ENCODE results near the gene CNPY2.
"Not testable (repeated sequence)": the region's sequence is repeated elsewhere in the genome, so short reads cannot be mapped to it uniquely, and the experiment has no call there.

Gene CNPY2

DNA sequence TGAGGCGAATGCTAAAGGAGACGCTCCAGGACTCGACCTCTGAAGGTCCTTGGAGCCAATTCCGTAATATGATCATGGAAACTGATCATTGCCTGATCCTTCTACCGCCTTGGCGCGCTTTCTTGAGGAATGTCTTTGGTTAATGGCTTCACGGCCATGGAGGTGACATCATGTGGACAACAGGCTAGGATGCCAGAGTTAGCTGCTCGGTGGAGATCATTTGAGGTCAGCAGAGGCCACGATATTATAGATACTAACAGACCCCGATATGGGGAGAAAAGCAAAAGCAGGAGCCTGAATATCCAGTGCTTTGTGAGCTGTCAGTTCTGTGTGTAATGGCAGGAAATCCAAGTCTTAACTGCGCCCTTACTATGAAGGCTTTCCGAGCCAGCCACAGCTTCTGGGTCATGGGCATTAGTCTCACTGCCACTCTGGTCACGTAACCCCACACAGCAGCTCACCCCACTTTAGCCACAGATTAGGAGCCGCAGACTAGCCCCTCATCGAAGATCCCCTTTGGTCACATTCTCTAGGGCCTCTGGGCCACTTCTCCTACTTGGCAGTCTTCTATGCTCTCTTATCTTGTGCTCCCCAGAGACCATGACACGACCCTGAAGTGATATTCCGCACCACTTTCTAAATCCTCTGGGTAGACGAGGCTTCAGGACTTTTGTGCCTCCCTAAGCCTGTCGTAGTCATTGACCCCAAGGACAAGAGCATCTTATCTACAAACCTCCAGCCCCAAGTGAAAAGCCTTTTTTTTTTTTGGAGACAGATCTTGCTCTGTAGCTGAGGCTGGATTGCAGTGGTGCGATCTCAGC lies 14.9 kb downstream of the CNPY2 start:
- no peak for DNase-seq (ENCODE audit: low read depth, low spot score)

DNA sequence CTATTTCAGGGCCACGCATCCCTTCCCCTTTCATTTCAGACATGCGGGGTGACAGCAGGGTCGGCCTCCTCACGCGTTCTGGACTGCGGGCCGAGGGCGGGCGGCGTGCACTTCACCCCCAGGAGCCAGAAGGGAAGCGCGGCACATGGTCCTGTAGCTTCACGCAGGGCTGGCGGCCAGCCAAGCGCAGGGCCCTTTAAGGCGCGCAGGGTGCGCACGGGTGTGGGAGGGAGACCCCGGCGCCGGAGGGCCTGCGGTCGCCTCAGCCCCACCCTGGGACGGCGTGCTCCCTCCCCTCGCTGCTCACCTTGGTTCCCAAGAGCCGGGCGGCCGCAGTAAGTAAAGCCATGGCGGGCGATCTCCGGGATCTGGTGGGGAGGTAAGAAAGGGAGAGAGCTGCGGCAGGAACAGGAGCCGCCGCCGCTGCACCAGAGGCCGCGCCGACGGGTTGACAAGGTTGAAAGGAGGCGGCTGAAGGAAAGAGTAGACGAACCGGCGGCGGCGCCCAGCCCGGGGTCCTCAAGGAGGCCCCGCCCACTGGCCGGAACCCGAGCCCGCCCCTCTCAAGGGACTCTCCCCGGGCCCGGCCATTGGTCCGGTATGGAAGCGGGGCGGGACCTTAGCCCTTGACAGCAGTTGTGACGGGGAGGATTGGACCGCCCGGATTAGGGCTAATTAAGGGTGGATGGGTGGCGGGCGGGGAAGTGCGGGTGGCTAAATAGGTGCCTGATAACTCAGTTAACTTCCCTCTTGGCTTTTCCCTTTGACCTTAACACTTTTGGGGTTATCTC lies 15.7 kb downstream of the CNPY2 start, which contains the start of gene CS:
Gene CS, minus strand, starts transcription at position 478 of the 791 bp plus-strand sequence. Its CDS starts 129 bp downstream, at position 349.
- DNase-seq (ENCODE audit: low read depth, low spot score): peak; percentile 97
- peak within 1 kb of the TSS; percentile 99 for H3K4me3 ChIP-seq (ENCODE audit: low read length)

More for the DNA sequence above, 14.9 kb downstream of the CNPY2 start:
- H3K4me3 ChIP-seq (ENCODE audit: low read length): peak overlapping the region; percentile 99

- DNase-seq (ENCODE audit: low read depth, low spot score): peak; percentile 59
- H3K4me3 ChIP-seq (ENCODE audit: low read length): peak overlapping the region; percentile 99
Measured at GRCh38 chr12:56299308-56299852, 16.4 kb downstream of the CNPY2 start.

- H3K4me3 ChIP-seq (ENCODE audit: low read length): peak overlapping the region; percentile 99
- DNase-seq (ENCODE audit: low read depth, low spot score): no peak
Measured at GRCh38 chr12:56298828-56299227, 17.0 kb downstream of the CNPY2 start.

- H3K4me3 ChIP-seq (ENCODE audit: low read length): no peak overlapping the region
- DNase-seq (ENCODE audit: low read depth, low spot score): no peak
Measured at GRCh38 chr12:56297400-56297799, 18.4 kb downstream of the CNPY2 start.

DNA sequence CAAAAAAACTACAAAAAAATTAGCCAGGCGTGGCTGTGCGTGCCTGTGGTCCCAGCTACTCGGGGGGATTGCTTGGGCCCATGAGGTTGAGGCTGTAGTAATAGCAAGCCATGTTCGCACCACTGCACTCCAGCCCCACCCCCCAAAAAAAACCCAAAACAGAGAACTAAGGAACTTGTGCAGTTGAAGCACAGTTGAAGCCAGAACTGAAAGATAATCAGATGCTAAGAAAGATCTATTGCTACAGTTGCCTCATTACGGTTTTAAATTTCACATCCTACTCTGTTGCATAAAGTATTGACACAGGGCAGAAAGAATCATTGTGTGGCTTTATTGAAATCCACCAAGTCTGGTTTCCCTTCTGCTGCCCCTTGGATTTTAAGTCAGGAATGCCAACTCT lies 19.5 kb downstream of the CNPY2 start:
- no peak for DNase-seq (ENCODE audit: low read depth, low spot score)
- no peak overlapping the region for H3K4me3 ChIP-seq (ENCODE audit: low read length)

DNA sequence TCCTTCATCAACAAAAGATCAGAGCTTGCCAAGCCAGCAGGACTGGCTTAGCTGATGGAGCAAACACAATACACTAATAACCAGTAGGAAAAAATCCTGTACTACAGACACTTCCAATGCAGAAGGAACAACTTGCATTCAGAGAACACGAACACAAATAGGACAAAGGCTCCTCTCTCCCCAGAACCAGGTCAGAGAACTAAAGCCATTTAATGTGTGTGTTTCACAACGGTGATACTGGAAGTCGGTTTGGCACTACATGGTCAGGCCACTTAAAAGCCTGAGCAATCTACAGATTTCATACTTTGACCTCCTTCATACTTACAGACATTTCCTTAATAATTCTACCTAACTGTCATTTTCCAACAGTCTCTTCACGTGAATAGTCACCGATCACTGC lies 22.0 kb downstream of the CNPY2 start:
- DNase-seq (ENCODE audit: low read depth, low spot score): no peak
- H3K4me3 ChIP-seq (ENCODE audit: low read length): no peak overlapping the region

- no peak overlapping the region for H3K4me3 ChIP-seq (ENCODE audit: low read length)
- no peak for DNase-seq (ENCODE audit: low read depth, low spot score)
Measured at GRCh38 chr12:56288705-56289387, 26.9 kb downstream of the CNPY2 start.

GRCh38 chr12:56286044-56286830 lies 29.6 kb downstream of the CNPY2 start:
- H3K4me3 ChIP-seq (ENCODE audit: low read length): no peak overlapping the region
- no peak for DNase-seq (ENCODE audit: low read depth, low spot score)

GRCh38 chr12:56284263-56284662 lies 31.5 kb downstream of the CNPY2 start:
- H3K4me3 ChIP-seq (ENCODE audit: low read length); DNase-seq (ENCODE audit: low read depth, low spot score): not testable (repeated sequence)

DNA sequence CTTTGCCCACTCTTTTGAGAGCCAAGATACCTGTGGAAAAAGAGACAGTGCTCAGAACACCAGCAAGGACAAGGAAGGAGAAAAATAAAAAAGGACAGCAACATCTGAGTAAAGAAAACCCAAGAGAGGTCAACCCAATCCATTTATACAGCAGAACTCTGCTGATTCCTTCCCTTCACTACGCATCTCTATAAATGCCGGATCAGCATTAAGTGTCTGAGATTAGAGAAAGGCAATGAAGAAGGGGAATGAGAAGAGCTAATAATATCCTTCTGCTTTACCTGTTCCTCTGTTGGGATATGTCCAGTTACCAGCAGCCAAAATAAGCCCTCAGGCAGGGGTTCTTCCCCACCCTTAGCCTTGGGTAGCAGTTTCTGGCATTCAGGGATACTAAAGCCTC lies 33.2 kb downstream of the CNPY2 start:
- H3K4me3 ChIP-seq (ENCODE audit: low read length): no peak overlapping the region
- DNase-seq (ENCODE audit: low read depth, low spot score): no peak

GRCh38 chr12:56282030-56282429 lies 33.8 kb downstream of the CNPY2 start:
- no peak for DNase-seq (ENCODE audit: low read depth, low spot score)
- no peak overlapping the region for H3K4me3 ChIP-seq (ENCODE audit: low read length)

DNA sequence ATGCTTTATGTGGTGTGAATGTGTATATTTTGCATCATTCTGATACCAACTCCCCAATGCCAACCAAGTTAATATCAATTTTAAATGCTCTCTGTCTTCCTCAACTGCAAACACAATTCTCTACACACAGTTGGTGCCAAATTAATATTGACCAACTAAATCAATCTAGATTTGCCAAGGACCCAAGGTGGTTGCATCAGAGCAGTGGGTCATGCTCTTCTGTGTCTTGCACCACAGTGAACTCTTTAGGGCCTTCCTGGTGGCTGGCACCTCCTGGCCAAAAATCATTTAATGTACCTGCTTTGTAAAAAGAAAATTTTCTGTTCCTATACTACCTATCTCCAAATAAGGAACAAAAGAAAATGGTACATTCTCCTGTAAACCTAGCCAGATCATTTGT lies 34.9 kb downstream of the CNPY2 start:
- DNase-seq (ENCODE audit: low read depth, low spot score): no peak

DNA sequence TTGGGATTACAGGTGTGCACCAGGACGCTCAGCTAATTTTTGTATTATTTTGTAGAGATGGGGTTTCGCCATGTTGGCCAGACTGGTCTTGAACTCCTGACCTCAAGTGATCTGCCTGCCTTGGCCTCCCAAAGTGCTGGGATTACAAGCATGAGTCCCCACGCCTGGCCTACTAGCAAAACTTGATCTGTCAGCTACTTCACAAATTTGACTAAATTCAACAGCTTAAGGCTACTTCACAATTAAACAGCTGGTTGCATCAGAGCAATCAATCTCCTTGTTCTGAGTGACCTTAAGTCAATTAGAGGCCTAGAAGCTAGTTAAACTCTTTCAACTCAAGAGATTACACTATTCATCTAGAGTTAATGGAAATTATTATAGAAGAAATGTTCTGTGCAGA lies 36.9 kb downstream of the CNPY2 start:
- no peak overlapping the region for H3K4me3 ChIP-seq (ENCODE audit: low read length)
- DNase-seq (ENCODE audit: low read depth, low spot score): no peak

More for the DNA sequence above, 34.9 kb downstream of the CNPY2 start:
- H3K4me3 ChIP-seq (ENCODE audit: low read length): no peak overlapping the region

DNA sequence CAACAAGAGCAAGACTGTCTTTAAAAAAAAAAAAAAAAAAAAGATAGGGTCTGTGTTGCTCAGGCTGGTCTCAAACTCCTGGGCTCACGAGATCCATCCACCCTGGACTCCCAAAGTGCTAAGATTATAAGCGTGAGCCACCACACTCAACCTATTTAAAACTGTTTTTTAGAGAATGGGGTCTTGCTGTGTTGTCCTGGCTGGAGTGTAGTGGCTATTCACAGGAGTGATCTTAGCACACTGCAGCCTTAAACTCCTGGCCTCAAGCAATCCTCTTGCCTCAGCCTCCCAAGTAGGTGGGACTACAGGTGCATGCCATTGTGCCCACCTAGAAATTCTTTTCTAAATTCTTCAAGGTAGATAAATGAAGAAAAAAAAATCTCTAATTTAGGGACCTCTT lies 41.5 kb downstream of the CNPY2 start:
- no peak for DNase-seq (ENCODE audit: low read depth, low spot score)
- no peak overlapping the region for H3K4me3 ChIP-seq (ENCODE audit: low read length)

DNA sequence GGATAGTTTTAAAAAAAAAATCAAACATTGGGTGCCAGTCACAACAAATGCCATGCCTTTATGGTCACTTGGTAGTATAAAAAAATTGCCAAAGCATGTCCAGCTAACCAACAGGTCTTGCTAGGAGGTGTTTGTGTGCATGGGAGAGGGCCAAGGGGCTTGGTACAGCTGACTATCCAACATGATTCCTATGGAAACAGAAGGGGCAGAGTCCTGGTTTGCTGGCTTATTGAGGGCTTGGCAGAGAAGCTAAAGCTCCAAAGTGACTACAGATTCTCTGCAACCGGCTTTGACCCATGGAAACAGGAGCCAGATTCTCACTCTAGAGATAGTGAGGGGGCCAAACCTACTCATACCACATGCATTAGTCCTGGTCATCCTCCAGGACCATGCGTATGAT lies 43.3 kb downstream of the CNPY2 start:
- DNase-seq (ENCODE audit: low read depth, low spot score); H3K4me3 ChIP-seq (ENCODE audit: low read length): not testable (repeated sequence)

- no peak for DNase-seq (ENCODE audit: low read depth, low spot score)
- H3K4me3 ChIP-seq (ENCODE audit: low read length): no peak overlapping the region
Measured at GRCh38 chr12:56271031-56271430, 44.8 kb downstream of the CNPY2 start.

- no peak for DNase-seq (ENCODE audit: low read depth, low spot score)
- H3K4me3 ChIP-seq (ENCODE audit: low read length): peak overlapping the region; percentile 77
Measured at GRCh38 chr12:56267443-56268071, 48.2 kb downstream of the CNPY2 start.
